GM18520 (cell line): ENCODE results near the gene OTOA.
"Not testable (repeated sequence)": the region's sequence is repeated elsewhere in the genome, so short reads cannot be mapped to it uniquely, and the experiment has no call there.

Experiments
- ATAC-seq: cut with Tn5 transposase; IDR thresholded peaks from one replicate; pipeline ENCODE4 v1.9.1; 2021; ENCODE audit not compliant: unreplicated experiment

OTOA gene

DNA sequence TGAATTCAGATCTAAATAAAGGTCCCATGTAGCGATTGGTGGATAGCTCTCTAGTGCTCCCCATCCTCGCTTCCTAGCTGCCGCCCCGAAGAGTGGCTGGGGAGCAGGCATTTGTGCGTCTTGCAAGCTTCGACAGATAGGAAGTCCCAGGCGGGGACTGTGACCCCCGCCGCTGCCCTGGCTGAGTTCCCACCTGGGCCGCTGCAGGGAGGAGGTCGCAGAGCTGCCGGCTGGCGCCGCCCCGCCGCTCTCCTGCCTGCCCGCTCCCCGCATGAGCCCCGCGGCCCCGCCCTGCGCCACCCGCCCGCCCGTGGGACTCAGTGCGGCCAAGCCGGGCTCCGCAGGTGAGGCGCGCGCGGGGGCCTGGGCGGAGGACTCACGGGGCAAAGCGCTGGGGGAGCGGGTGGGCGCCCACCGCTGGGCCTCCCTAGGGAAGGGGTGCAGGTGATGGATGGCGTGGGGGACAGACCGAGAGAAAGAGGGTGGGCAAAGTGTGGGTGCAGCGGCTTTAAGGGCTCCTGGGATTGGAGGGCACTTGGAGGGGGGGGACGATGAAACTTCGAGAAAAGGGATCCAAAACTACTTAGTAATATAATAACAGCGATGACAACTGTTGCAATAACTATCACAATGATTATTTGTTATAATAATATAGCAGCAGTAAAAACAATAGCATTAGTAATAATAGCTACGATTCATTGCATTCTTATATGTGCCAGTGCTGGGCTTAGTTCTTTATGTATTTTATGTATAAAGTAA is at the start of gene OTOA:
Gene OTOA, plus strand, starts transcription at position 80 of the 759 bp plus-strand sequence. CDS start 14,547 bp downstream, outside the sequence.
- no peak for ATAC-seq

DNA sequence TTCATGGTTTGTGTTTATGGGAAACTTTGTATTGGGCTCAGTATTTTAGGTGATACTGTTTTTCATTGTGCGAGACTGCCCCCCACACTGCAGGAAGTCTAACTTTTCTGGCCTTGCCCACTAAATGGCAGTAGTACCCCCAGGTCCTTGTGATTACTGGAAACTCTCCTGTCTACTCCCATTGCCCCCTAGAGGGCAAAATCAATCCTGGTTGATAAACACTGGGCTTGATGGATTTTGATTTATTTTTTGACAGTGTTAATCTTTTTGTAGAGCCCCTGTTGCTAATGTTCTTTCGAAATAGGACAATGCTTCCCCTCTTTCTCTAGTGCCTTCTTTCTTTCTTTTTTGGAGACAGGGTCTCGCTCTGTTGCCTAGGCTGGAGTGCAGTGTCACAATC is 48.9 kb upstream of the OTOA start:
- no peak for ATAC-seq

DNA sequence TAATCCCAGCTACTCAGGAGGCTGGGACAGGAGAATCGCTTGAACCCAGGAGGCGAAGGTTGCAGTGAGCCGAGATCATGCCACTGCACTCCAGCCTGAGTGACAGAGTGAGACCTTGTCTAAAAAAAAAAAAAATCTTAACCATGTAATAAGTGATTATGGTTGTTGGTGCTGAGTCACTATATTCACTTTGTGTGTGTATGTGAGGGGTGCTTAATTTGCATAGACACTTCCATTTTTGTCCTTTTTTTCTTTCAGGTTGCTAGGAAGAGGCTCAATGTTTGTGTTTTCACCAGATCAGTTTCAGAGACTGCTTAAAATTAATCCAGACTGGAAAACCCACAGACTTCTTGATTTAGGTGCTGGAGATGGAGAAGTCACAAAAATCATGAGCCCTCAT is 46.2 kb upstream of the OTOA start:
- no peak for ATAC-seq

DNA sequence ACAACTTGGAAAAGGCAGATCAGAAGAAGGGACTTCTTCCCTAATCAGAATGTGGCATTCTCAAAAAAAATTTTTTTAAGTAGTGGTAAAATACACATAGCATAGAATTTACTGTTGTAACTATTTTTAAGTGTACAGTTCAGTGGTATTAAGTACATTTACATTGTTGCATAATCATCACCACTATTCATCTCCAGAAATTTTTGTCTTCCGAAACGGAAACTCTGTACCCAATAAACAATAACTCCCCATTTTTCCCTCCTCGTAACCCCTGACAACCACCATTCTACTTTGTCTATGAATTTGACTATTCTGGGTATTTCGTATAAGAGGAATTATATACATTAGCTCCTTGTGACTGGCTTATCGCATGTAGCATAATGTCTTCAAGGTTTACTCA is 45.5 kb upstream of the OTOA start:
- no peak for ATAC-seq

DNA sequence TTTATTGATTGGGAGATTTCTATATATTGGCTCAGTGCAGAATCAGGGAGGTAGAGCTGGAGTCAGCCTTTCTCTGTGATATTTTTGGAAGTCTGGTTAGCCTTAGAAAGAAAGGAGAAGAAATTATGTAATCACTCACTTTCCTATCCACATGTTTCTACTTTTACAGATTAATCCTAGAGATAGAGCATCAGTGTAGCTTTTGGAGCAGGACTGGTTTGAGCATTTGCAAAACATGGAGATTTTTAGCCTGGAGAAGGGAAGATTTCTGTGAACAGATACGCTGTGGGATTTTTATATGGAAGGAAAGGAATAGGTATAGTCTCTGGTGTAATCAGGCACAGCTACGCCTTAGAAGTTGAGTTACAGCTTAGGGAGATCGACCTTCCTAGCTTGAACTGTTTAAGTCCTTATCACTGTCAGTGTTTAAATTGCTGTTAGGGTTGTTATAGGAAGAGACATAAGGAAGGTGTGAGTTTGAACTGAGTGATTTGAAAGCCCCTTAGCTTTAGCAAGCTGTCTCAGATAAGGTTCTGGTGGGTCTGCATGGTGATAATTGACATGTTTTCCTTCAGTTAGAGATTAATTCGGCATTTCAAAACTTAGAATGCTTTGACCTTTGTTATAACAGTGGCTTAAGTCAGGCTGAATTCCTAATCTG is 43.9 kb upstream of the OTOA start:
- no peak for ATAC-seq

DNA sequence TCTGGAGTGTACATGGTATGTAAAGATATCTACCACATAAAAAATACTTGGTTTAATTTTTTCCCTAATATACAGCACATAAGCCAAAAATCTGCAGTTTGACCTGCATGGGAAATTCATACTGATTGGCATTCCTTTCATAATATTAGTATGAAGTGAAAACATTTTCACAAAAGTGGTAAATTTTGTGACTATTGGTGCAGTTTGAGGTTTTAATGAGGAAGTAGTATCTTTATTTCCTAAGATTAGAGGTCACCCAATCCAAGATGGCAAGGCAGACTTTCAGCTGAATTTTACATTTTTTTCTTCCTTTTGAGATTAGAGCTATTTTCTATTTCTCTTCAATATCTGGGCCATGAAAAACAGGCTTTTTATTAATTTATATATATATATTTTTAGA is 43.2 kb upstream of the OTOA start:
- ATAC-seq = no peak

DNA sequence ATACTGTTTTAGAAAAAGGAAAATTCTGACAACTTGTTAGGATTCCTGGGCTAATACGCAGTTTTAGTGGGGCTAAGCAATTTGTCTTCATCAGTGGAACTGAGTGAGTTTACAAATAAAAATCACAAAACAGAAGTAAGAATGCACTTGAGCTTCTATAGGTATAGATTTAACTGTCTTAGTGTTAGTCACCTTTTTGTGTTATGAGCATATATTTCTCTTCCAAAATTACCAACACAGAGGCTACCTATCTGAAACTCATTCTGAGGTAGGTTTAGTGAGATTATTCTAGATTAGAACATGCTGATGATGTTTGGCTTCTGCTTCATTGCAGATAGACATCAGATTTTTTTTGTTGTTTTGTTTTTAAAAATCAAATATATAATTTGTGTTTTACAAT is 41.2 kb upstream of the OTOA start:
- ATAC-seq = no peak

DNA sequence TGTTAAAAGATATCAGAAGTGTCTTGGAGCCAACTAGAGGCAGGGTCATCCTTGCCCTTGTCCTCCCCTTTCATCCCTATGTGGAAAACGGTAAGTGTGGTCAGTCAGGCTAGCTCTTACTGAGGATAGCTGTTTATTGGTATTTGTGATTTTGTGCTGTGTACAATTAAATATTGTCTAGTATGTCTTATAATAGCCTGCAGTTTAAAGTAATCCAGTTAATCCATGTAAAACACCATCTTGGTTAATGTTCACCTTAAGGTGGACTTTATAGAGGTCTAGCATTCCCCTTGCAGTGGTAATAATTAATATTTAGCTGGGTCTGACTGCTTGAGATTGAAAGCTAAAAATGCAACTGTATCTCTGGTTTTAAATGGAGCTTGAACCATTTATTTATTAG is 38.7 kb upstream of the OTOA start:
- ATAC-seq = no peak

DNA sequence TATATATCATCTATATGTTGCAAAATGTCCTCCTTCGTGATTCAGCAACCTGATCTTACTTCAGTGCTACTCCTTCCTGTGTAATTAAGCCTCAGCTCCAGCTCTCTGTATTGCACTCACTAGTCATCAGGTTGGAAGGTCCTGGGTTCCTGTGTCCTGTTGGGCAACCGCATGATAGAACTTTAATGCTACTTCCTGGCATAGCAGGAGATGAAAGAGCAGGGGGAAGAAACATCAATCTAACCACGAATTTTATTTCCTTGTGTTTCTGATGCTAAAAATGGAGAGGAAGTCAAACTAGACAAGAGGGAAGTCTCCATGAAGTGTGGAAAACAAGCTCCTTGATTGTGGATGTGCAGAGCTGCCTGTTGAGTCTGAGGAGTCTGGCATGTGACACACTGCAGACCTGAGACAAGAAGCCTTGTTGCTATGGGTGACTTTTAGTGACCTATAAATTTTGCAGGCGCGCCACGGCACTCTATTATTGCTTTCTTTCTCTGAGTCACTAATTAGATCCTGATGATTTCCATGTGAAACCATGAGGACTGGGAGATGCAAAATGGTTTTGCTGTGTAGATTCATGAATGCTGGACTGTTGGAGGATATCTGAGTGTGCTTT is 37.0 kb upstream of the OTOA start:
- ATAC-seq = no peak

DNA sequence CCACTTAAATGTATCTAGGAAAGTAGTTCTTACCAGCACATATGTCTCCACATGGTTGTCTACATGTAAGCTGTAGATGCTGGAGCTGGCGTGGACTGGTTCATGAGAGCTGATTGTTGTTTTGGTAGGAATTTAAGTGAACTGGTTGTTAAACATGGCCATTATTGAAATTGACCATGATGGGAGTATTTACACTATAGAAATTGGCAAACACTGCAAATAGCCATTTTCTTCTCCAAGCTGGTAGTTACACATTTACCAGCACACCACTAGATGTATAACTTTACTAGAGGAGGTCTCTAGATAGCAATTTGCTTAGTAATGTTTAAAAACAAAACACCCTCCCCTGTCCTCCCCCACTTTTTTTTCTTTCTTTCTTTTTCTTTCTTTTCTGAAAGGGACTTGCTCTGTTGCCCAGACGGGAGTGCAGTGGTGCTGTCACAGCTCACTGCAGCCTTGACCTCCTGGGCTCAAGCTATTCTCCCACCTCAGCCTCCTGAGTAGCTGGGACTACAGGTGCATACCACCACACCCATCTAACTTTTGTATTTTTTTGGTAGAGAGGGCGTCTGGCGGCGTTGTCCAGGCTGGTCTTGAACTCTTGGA is 35.5 kb upstream of the OTOA start:
- ATAC-seq = no peak

DNA sequence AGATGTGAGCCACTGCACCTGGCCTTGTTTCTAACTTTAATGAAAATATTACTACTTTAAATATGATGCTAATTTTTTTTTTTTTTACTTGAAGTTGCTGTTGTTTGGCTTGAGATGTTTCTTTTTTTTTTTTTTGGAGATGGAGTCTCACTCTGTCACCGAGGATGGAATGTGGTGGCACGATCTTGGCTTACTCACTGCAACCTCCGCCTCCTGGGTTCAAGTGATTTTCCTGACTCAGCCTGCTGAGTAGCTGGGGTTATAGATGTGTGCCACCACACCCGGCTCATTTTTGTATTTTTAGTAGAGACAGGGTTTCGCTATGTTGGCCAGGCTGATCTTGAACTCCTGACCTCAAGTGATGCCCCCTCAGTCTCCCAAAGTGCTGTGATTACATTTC is 35.0 kb upstream of the OTOA start:
- ATAC-seq = no peak

DNA sequence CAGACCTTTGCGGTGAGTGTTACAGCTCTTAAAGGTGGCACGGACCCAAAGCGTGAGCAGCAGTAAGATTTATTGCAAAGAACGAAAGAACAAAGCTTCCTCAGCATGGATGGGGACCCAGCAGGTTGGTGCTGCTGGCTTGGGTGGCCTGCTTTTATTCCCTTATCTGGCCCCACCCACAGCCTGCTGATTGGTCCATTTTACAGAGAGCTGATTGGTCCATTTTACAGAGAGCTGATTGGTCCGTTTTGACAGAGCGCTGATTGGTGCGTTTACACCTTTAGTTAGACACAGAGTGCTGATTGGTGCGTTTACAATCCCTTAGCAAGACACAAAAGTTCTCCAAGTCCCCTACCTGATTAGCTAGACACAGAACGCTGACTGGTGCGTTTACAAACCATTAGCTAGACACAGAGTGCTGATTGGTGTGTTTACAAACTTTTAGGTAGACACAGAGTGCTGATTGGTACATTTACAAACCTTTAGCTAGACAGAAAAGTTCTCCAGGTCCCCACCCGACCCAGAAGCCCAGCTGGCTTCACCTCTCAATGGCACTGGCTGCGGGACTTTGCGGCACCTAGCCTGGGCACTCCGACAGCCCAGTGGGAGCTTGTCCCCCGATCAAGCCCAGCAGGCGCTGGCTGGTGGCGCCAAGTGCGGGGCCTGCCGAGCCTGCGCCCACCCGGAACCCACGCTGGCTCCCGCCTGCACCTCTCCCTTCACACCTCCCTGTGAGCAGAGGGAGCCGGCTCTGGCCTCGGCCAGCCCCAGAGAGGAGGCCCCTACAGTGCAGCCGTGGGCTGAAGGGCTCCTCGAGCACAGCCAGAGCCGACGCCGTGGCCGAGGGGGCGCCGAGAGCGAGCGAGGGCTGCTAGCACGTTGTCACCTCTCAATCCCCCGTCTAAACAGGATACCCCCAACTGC is 33.9 kb upstream of the OTOA start:
- not testable (repeated sequence) for ATAC-seq

DNA sequence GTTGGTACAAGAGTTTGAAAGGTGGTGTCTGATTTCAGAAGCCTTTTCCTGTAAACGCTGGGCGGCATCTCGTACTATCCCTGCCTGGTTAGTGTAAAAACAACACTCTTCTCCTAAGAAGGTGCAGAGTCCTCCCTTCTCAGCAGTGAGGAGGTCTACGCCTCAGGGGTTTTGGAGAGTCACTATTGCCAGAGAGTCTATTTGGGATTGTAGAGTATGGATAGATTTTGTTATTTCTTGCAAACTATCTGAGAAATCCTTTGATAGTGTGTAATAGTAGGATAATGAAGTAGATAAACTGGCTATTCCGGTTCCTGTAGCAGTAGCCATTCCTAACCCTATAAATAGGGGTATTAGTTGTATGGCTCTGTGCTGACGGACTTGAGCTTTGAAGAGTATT is 32.9 kb upstream of the OTOA start:
- ATAC-seq = not testable (repeated sequence)

DNA sequence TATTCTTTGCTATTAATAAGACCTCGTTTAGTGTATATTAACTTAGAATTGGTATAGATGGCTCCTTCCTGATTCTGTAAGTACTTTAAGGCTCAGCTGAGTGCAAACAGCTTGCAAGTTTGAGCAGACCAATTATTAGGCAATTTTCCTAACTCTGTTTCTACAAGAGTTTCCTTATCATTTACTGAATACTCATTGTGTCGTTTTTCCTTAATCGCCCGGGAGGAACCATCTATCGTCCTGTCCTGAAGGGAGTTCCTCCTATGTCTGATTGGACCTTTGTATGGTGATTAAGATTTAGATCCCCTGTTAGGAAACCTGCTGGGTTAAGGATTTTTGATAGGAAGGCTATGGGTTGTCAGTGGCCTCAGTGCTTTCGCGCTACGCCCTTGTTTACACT is 32.4 kb upstream of the OTOA start:
- ATAC-seq = not testable (repeated sequence)

DNA sequence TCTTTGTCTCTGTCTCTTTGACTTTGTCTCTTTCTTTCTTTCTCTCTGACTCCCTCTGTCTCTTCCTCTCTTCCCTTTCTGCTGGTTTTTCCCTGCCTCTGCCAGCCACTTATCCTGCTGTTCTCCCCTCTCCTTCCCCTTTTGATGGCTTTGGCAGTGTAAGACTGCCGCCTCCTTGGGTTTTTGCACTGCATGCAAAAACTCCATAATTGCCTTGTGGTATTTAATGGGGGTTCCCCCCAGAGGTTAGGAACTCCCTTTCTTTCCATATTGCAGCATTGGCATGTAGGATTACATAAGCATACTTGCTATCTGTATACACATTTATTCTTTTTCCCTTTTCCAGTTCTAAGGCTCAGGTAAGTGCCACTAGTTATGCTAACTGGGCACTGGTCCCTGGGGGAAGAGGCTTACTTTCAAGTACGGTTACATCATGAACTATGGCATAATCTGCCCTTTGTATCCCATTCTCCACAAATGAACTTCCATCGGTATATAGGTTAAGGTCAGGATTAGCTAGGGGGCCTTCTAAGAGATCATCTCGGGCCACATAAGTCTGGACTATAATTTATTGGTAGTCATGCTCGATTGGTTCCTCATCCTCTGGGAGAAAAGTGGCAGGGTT is 31.7 kb upstream of the OTOA start:
- ATAC-seq = not testable (repeated sequence)

DNA sequence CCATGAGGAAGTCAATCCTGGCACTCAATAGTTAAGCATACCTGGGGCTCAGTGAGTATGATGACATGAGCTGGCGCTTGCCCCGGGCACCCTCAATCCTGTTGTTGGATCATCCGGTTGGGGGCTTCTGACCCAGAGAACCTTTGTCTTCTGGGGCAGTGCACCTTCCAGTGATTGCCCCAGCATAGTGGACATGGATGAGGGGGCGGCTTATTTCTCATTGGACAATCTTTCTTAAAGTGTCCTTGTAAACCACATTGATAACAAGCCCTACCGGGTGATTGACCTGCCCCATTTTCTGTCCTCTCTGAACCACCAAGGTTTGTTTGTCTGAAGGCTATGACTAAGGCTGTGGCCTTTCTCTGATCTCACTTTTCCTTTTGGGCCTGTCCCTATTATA is 29.6 kb upstream of the OTOA start:
- ATAC-seq = no peak

DNA sequence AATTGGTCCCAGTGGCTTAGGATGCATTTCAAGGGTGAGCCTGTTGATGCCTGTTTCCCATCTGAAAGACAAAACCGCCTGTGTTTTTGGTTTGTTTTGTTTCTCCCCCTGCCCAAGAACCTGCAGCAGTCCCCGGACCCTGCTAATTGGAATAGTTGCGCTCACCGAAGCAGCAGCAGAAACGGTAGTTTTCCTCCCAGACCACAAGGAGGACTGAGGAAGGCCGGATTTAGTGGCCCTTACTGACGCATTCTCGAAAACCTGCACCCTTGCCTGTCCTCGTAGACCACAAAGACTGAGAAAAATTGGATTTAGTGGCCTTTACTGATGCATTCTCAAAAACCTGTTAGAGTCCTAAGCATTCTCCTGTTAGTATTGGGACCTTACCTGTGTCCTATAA is 28.1 kb upstream of the OTOA start:
- not testable (repeated sequence) for ATAC-seq

DNA sequence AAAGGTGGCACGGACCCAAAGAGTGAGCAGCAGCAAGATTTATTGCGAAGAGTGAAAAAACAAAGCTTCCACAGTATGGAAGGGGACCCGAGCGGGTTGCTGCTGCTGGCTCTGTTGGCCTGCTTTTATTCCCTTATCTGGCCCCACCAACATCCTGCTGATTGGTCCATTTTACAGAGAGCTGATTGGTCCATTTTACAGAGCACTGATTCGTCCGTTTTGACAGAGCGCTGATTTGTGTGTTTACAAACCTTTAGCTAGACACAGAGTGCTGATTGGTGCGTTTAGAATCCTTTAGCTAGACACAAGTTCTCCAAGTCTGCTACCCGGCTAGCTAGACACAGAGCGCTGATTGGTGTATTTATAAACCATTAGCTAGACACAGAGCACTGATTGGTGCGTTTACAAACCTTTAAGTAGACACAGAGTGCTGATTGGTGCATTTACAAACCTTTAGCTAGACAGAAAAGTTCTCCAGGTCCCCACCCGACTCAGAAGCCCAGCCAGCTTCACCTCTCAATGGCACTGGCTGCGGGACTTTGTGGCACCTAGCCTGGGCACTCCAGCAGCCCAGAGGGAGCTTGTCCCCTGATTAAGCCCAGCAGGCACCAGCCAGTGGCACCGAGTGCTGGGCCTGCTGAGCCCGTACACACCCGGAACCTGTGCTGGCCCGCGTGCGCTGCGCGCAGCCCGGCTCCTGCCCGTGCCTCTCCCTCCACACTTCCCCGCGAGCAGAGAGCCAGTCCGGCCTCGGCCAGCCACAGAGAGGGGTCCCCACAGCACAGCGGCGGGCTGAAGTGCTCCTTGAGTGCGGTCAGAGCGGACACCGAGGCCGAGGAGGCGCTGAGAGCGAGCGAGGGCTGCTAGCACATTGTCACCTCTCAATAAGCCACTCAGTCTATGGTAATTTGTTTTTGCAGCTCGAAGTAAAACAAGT is 26.5 kb upstream of the OTOA start:
- ATAC-seq = no peak

DNA sequence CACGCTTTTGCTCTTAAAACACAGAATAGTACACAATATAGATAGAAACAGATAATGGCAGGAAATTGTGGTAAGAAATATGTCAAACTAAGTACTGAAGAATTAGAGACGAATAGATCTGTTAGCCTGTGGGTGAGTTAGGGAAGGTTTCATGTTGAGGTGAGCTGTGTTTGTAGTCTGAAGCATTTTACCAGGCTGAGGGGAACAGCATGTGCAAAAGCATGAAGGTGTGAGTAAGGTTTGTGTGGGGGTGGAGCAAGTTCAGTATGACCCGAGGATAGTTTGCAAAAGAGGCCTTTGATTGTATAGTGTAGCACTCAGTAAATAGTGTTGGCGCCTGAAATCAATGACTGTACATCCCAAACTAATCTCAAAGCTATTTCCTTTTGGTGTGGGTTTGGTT is 25.2 kb upstream of the OTOA start:
- no peak for ATAC-seq
